GM18511 (cell line): ENCODE measurements around the gene SLC25A3.

Experiments
- ATAC-seq: cut with Tn5 transposase; IDR thresholded peaks from one replicate; pipeline ENCODE4 v1.9.1; 2021; ENCODE audit warnings: mild to moderate bottlenecking, moderate library complexity; ENCODE audit not compliant: unreplicated experiment

The SLC25A3 gene

DNA sequence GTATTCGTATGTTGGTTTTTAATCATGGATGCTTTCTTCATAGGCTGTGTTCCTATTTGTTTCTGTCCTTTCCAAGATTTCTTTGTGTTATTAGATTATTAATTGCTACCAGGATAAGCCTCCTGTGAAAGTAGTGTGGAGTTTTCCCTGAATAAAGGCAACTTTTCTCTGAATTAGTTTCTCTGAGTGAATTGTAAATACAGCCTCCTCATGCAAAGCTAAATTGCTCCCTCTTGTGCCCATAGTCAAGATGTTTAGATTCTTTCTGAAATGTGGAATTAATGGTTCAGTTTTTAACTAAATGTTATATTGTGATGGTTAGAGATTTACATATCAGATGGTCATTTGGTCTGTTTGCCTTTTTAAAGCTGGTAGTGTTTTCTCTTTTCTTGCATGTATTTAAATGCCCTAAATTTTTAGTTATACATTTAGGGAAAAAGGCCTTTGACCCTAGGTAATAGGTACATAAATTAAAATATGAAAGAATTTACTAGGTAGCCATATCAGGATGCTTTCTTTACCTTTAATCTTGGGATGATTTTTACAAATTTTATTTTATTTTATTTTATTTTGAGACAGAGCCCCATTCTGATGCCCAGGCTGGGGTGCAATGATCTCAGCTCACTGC lies 60.5 kb downstream of the SLC25A3 start:
- ATAC-seq = no peak
